Neutrophil (primary cell): ENCODE data around the gene PGC.

Experiments used
- H3K27ac ChIP-seq: fragments of 200-600 bp; sonication (generic); 2 replicates; pipeline ENCODE4 v1.5.1; 2016; ENCODE audit warnings: mild to moderate bottlenecking, moderate library complexity
- H3K27me3 ChIP-seq: fragments of 200-600 bp; sonication (generic); 2 replicates; pipeline ENCODE4 v1.6.0; 2016; ENCODE audit warnings: mild to moderate bottlenecking
- H3K36me3 ChIP-seq: fragments of 200-600 bp; sonication (generic); 2 replicates; pipeline ENCODE4 v1.5.1; 2017
- H3K4me1 ChIP-seq, 2 experiments: fragments of 200-600 bp in 1 of 2; sonication (generic) in 1 of 2; 1 replicate in 1 of 2; 2 replicates in 1 of 2; pipeline versions ENCODE4 v1.5.1 to v1.6.1; 2013 to 2016; ENCODE audit warnings: low read depth in 1 of 2, low read length in 1 of 2, mild to moderate bottlenecking in 1 of 2, moderate library complexity in 1 of 2; ENCODE audit not compliant: control insufficient read depth in 1 of 2, insufficient read depth in 1 of 2
- H3K4me3 ChIP-seq, 2 experiments: fragments of 200-600 bp in 1 of 2; sonication (generic) in 1 of 2; 1 replicate in 1 of 2; 2 replicates in 1 of 2; pipeline ENCODE4 v1.5.1; 2013 to 2016; ENCODE audit warnings: low read depth in 1 of 2, low read length in 1 of 2, mild to moderate bottlenecking in 1 of 2, moderate library complexity in 1 of 2
- H3K9me3 ChIP-seq: fragments of 200-600 bp; sonication (generic); 2 replicates; pipeline ENCODE4 v1.5.1; 2016
- CTCF ChIP-seq: fragments of 200-600 bp; sonication (generic); IDR thresholded peaks from 2 replicates; pipeline ENCODE4 v1.5.1; 2016; ENCODE audit warnings: antibody characterized with exemption

PGC gene

GRCh38 chr6:41763470-41763869 lies 16.3 kb upstream of the PGC start:
- H3K36me3 ChIP-seq: peaks cover 1% of the 10 kb centered on the region
- no peak overlapping the region for H3K4me3 ChIP-seq
- no peak overlapping the region for H3K27ac ChIP-seq
- no peaks in the 10 kb centered on the region for H3K4me1 ChIP-seq
- H3K27me3 ChIP-seq: no peaks in the 10 kb centered on the region
- no peak for TF ChIP-seq CTCF
- no peaks in the 10 kb centered on the region for H3K9me3 ChIP-seq

- no peak overlapping the region for H3K4me3 ChIP-seq
- H3K36me3 ChIP-seq: no peaks in the 10 kb centered on the region
- H3K9me3 ChIP-seq: no peaks in the 10 kb centered on the region
- no peaks in the 10 kb centered on the region for H3K27me3 ChIP-seq
- no peaks in the 10 kb centered on the region for H3K4me1 ChIP-seq
- no peak overlapping the region for H3K27ac ChIP-seq
- no peak for TF ChIP-seq CTCF
Observed at GRCh38 chr6:41759905-41760579, 12.8 kb upstream of the PGC start.

- no peak overlapping the region for H3K4me3 ChIP-seq
- H3K9me3 ChIP-seq: no peaks in the 10 kb centered on the region
- no peak overlapping the region for H3K27ac ChIP-seq
- H3K4me1 ChIP-seq: no peaks in the 10 kb centered on the region
- no peak for TF ChIP-seq CTCF
- H3K27me3 ChIP-seq: no peaks in the 10 kb centered on the region
- H3K36me3 ChIP-seq: no peaks in the 10 kb centered on the region
Observed at GRCh38 chr6:41759106-41759904, 12.1 kb upstream of the PGC start.

GRCh38 chr6:41758641-41759035 lies 11.4 kb upstream of the PGC start:
- Histone ChIP-seq H3K27me3 (peaks cover 6% of the 10 kb centered on the region), H3K36me3 (no peaks in the 10 kb centered on the region), H3K4me1 (no peaks in the 10 kb centered on the region), H3K27ac (no peak overlapping the region), H3K4me3 (no peak overlapping the region), H3K9me3 (no peaks in the 10 kb centered on the region)
- no peak for TF ChIP-seq CTCF

- H3K36me3 ChIP-seq: no peaks in the 10 kb centered on the region
- H3K27me3 ChIP-seq: peaks cover 11% of the 10 kb centered on the region
- TF ChIP-seq CTCF: no peak
- no peaks in the 10 kb centered on the region for H3K4me1 ChIP-seq
- no peak overlapping the region for H3K27ac ChIP-seq
- H3K9me3 ChIP-seq: no peaks in the 10 kb centered on the region
- no peak overlapping the region for H3K4me3 ChIP-seq
Observed at GRCh38 chr6:41757931-41758640, 10.9 kb upstream of the PGC start.
